ENCODE data around the gene C1QTNF2. TPM values are rescaled to one million over a fixed set of nuclear protein-coding genes. Genes with fewer than 3 reads are reported as not detected.
A peak's percentile ranks its signal among the peaks of the same experiment; 100 is the strongest.

Gene C1QTNF2
- total and polyA plus RNA-seq, 2 donors (not counting 1 experiment from before 2014, with no cell fraction given), result not detected

GRCh38 chr5:160375166-160375565 lies 4.7 kb upstream of the C1QTNF2 start:
- CTCF ChIA-PET, result no interaction called here
- H3K4me1 Mint-ChIP-seq, result peaks cover 6% of the 10 kb centered on the region
- H3K9me3 Mint-ChIP-seq (ENCODE audit: insufficient read depth), result no peaks in the 10 kb centered on the region
- H3K9me3 ChIP-seq (ENCODE audit: control extremely low read depth in 1 of 3, control insufficient read depth in 2 of 3, insufficient read depth in 1 of 3, low read length in 2 of 3), result no peaks in the 10 kb centered on the region
- POLR2A ChIA-PET, result no interaction called here
- H3K27me3 ChIP-seq (replicated peaks in 1 of 4; ENCODE audit: control extremely low read depth in 1 of 4, control insufficient read depth in 3 of 4, insufficient read depth in 4 of 4, low read length in 3 of 4), result peaks cover 0 to 23% (median 12%) of the 10 kb centered on the region in 4 experiments
- no peaks in the 10 kb centered on the region for H3K36me3 ChIP-seq (replicated peaks in 1 of 2; ENCODE audit: control extremely low read depth in 1 of 2, control insufficient read depth in 1 of 2, extremely low read depth in 1 of 2, insufficient read depth in 2 of 2, low read length in 1 of 2)
- no peak overlapping the region for H2AFZ ChIP-seq (ENCODE audit: insufficient read depth, low read depth, low read length, poor library complexity, severe bottlenecking)
- no peaks in the 10 kb centered on the region for H3K79me2 ChIP-seq (ENCODE audit: control insufficient read depth, insufficient read depth, low read length)
- H4K20me1 ChIP-seq (ENCODE audit: control insufficient read depth, insufficient read depth, low read length, poor library complexity, severe bottlenecking), result no peaks in the 10 kb centered on the region
- H3K27ac Mint-ChIP-seq, result no peak overlapping the region
- TF ChIP-seq EZH2 (IDR thresholded peaks at IDR 0.05; ENCODE audit: borderline replicate concordance, insufficient read depth, low read depth, low read length, poor library complexity, severe bottlenecking) (no peak), CTCF (IDR thresholded peaks at IDR 0.05) (no peak)
- peaks cover 54% of the 10 kb centered on the region for H3K27me3 Mint-ChIP-seq
- no peak overlapping the region for H3K4me3 ChIP-seq (ENCODE audit: control extremely low read depth in 1 of 5, extremely low read depth in 1 of 5, insufficient read depth in 1 of 5, low read depth in 2 of 5, low read length in 4 of 5)
- no peak overlapping the region for H3K4me2 ChIP-seq (replicated peaks; ENCODE audit: low read depth, low read length, poor library complexity, severe bottlenecking)
- H3K9ac ChIP-seq (ENCODE audit: low read length), result no peak overlapping the region
- no peak overlapping the region for H3K4me3 Mint-ChIP-seq
- no peak overlapping the region for H3K27ac ChIP-seq (ENCODE audit: low read length in 2 of 2)
- H3K4me1 ChIP-seq (ENCODE audit: control insufficient read depth in 2 of 2, insufficient read depth in 2 of 2, low read length in 2 of 2), result peaks cover 3 to 6% of the 10 kb centered on the region in 2 donors
- ATAC-seq (ENCODE audit: low read depth) (no peak), DNase-seq (no peak)
- intact Hi-C loops (cut with micrococcal nuclease), result no loop called here

DNA sequence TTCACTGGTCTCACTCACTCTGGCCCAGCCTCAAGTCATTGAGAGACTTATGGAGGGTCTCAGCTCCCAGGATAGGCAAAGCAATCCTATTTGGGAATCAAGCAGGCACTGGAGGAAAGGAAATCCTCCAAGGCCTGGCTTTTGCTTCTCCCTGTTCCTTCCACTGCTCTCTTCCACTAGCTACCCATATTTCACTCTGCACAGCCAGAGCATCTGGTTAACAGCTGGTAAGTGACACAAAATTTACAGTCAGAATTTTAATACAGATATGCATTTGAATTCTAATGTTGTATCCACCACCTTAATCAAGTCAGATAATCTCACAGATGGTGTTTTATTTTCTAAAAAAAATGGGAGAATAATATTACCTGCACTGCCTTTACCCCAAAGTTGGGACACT lies 868 bp upstream of the C1QTNF2 start:
- ChIA-PET POLR2A (no interaction called here), CTCF (interaction anchor here (0.8 to 1.8 kb wide), 2 partner anchors 18 to 26 kb away, joined by 3 read pairs; no protein-coding TSS in a partner anchor)
- peaks cover 66% of the 10 kb centered on the region for H3K27me3 Mint-ChIP-seq
- Histone ChIP-seq H3K36me3 (replicated peaks in 1 of 2; ENCODE audit: control extremely low read depth in 1 of 2, control insufficient read depth in 1 of 2, extremely low read depth in 1 of 2, insufficient read depth in 2 of 2, low read length in 1 of 2) (no peaks in the 10 kb centered on the region), H4K20me1 (ENCODE audit: control insufficient read depth, insufficient read depth, low read length, poor library complexity, severe bottlenecking) (no peaks in the 10 kb centered on the region), H3K79me2 (ENCODE audit: control insufficient read depth, insufficient read depth, low read length) (no peaks in the 10 kb centered on the region), H3K27ac (ENCODE audit: low read length in 2 of 2) (no peak overlapping the region), H2AFZ (ENCODE audit: insufficient read depth, low read depth, low read length, poor library complexity, severe bottlenecking) (no peak overlapping the region), H3K4me3 (ENCODE audit: control extremely low read depth in 1 of 5, extremely low read depth in 1 of 5, insufficient read depth in 1 of 5, low read depth in 2 of 5, low read length in 4 of 5) (no peak overlapping the region), H3K9ac (ENCODE audit: low read length) (no peak overlapping the region), H3K4me2 (replicated peaks; ENCODE audit: low read depth, low read length, poor library complexity, severe bottlenecking) (no peak overlapping the region), H3K27me3 (replicated peaks in 1 of 4; ENCODE audit: control extremely low read depth in 1 of 4, control insufficient read depth in 3 of 4, insufficient read depth in 4 of 4, low read length in 3 of 4) (peaks cover 0 to 48% (median 31%) of the 10 kb centered on the region in 4 experiments), H3K9me3 (ENCODE audit: control extremely low read depth in 1 of 3, control insufficient read depth in 2 of 3, insufficient read depth in 1 of 3, low read length in 2 of 3) (no peaks in the 10 kb centered on the region), H3K4me1 (ENCODE audit: control insufficient read depth in 2 of 2, insufficient read depth in 2 of 2, low read length in 2 of 2) (peaks cover 11 to 15% of the 10 kb centered on the region in 2 donors)
- no peak for ATAC-seq (ENCODE audit: low read depth)
- no peaks in the 10 kb centered on the region for H3K9me3 Mint-ChIP-seq (ENCODE audit: insufficient read depth)
- TF ChIP-seq EZH2 (IDR thresholded peaks at IDR 0.05; ENCODE audit: borderline replicate concordance, insufficient read depth, low read depth, low read length, poor library complexity, severe bottlenecking) (no peak), CTCF (IDR thresholded peaks at IDR 0.05) (no peak)
- no peak for DNase-seq
- intact Hi-C loops (cut with micrococcal nuclease), result no loop called here
- peak overlapping the region; percentile 84 for H3K4me3 Mint-ChIP-seq
- peaks cover 14% of the 10 kb centered on the region for H3K4me1 Mint-ChIP-seq
- no peak overlapping the region for H3K27ac Mint-ChIP-seq

Measured in B cell (primary cell).